Stimulated activated CD8-positive, alpha-beta memory T cell treated with anti-CD3 and anti-CD28 coated beads, Interleukin-15, amount 100 ng/mL, for 1 hour (primary cell): Measurements from ENCODE around the gene AKAP6.
"Not testable (repeated sequence)": the region's sequence is repeated elsewhere in the genome, so short reads cannot be mapped to it uniquely, and the experiment has no call there.

Source experiments
- DNase-seq: peaks from one replicate; pipeline ENCODE4 v3.0.0-alpha.2; 2020; ENCODE audit warnings: low read depth

The AKAP6 gene

GRCh38 chr14:32536175-32536574, 207.1 kb downstream of the AKAP6 start:
- no peak for DNase-seq

DNA sequence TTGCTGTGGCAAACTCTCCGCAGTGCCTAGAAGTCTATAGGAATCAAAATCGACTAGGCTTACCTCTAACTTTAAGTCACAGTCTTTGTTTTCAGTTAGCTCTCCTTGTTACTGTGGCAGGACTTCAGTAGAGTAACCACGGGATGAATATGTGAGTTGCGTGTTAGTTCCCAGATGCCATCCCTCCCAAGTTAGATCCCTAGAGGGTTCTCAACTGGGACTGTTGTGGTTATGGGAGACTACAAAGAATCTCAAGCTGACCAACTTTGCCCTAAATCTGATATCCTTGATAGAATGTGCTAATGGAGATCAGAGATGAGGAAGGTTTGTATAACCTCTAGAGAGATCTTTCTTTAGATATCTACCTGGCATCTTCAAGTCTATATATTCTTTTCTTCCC, 208.1 kb downstream of the AKAP6 start:
- no peak for DNase-seq

DNA sequence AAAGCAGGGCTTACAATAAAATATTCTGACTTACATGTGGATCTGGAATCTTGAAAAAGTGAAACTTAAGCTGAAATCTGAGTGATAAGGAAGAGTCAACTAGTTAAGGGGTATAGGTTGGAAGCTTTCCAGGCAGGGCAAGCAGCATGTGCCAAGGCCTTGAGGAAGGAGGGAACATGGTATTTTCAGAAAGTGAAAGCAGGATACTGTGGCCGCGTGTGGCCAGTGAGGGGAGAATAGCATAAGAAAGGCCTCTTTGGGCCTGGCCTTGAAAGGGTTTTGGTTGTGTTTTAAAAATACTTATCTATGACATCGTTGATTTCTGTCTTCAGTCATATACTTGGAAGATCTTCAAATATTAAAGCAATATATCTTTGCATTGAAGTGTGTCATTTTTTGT, 213.4 kb downstream of the AKAP6 start:
- no peak for DNase-seq

DNA sequence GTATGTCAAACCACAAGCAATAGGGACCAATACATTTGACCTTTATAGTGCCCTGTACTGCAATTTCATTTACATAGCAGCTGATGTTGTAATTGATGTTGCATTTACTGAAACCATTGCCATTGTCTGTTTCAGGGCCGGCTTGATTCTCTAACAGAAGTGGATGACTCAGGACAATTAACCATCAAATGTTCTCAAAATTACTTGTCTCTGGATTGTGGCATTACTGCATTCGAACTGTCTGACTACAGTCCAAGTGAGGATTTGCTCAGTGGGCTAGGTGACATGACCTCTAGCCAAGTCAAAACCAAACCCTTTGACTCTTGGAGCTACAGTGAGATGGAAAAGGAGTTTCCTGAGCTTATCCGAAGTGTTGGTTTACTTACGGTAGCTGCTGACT, 216.0 kb downstream of the AKAP6 start:
- DNase-seq, result no peak

- DNase-seq, result no peak
These were observed 216.6 kb downstream of the AKAP6 start for GRCh38 chr14:32545506-32546210.

GRCh38 chr14:32546246-32546645, 217.1 kb downstream of the AKAP6 start:
- DNase-seq, result no peak

DNA sequence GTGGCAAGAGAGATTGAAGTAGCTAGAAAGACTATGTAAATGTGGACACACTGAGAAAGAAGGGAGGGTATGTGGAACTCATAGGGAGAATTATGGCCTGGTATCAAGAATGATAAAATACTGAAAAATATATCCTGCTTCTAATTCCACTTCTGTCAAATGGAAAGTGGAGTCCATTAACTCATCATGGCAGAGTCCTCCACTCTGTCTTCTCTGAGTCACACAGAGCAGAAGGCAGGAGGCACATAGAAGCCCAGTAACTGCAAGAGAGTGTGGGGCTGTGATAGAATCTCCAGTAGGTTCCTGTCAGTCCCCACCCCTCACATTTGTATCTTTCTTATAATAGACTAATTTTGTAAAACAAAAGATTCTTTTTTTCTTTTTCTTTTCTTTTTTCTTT, 223.7 kb downstream of the AKAP6 start:
- no peak for DNase-seq

- no peak for DNase-seq
These were observed 229.9 kb downstream of the AKAP6 start for GRCh38 chr14:32559048-32559447.

DNA sequence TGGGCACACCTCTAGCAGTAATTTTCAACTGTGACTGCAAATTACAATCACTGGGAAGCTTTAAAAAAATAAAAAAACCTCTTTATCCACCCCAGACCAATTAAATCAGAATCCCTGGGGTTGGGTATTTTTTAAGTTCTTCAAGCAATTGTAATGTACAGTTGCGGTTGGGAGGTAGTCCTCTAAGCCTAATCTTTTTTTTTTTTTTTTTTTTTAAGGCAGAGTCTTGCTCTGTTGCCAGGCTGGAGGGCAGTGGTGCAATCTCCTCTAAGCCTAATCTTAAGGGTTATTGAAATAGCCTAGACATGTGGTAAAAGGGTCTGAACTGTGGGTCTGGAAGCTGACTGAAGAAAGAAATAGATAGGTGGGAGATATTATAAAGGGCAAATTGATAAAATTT, 230.5 kb downstream of the AKAP6 start:
- no peak for DNase-seq

- no peak for DNase-seq
These were observed 231.2 kb downstream of the AKAP6 start for GRCh38 chr14:32560209-32560857.

DNA sequence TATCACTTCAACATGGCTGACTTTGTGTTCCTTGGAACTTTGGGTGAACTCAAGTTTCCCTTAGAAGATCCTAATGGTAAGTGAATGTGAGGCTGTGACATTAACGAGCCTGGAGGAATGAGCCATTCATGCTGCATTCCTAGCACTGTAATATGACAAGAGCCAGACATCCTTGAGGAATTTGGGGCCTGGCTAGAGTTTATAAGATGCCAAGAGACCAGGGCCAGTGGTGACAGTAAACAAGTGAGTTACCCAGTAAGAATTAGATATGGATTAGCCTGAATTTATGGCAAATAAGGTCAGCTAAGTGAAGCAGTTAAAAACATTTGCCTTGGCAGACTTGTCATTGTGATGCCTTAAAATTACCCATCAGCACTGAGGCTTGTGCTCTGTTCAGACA, 232.4 kb downstream of the AKAP6 start:
- DNase-seq, result no peak

DNA sequence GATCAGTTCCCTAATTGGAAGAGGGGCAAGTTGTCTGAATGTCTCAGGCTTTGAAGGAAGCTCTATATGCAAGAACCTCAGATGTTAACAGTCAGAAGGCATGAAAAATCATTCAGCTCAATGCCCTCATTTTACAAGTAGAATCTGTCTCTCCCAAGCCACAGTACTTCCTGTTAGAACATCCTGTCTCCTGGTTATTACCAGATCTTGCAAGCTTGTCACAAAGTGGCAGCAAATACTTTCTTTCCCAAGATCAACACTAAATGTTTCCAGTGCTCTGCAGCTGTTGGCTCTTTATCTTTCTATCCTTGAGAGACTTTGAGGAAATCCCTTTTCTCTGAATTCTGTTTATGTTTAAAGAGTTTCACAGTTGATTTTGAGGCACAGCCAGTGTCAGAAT, 235.5 kb downstream of the AKAP6 start:
- DNase-seq, result no peak

GRCh38 chr14:32565256-32565655, 236.2 kb downstream of the AKAP6 start:
- no peak for DNase-seq

GRCh38 chr14:32567543-32568384, 238.7 kb downstream of the AKAP6 start:
- DNase-seq, result no peak

- no peak for DNase-seq
These were observed 242.5 kb downstream of the AKAP6 start for GRCh38 chr14:32571551-32571950.

- no peak for DNase-seq
These were observed 243.1 kb downstream of the AKAP6 start for GRCh38 chr14:32571995-32572866.

DNA sequence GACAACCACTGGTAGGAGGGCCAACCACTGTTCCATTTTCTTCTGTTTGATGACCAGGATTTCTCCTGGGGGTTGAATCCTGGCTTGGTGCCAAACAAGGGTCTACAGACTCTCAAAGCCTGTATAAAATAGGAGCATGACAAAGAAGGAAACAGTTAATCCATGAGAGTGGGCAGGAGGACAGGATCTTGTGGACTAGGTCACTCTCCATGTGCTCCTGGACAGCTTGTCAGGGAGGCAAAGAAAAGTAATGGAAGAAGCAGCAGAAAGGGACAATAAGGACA, 243.7 kb downstream of the AKAP6 start:
- DNase-seq, result no peak

- DNase-seq, result no peak
These were observed 245.2 kb downstream of the AKAP6 start for GRCh38 chr14:32574269-32574668.

DNA sequence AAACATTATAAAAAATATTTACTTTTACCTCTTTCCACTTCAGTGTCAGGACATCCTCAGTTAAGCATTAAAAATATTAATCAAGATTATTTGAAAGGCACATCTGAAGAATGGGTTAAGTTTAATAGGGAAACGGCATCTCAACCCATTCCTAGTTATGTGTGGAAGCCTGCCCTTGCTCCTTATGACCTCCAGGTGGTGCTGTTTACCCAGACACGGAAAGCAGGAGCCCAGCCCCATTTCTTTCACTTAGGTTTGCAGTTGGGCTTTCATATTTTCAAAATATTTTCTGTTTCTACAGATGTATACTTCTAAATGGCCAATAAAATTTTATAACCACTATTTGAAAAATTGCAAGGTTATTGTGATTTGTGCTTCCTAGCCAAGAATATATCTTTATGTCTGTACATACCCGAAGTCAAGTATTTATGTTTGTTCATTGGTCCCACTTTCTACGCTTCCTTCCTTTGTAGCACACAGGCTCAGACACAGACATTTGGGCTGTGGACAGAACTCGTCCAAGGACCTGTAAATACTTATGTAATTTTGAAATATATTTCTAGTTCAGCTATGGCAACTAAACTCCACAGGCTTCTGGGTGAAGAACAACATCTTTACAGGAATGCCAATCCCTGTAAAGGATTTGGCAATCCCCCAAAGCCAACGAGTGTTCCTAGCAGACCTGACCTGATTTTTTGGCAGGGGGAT, 247.1 kb downstream of the AKAP6 start:
- peak; percentile 2 for DNase-seq

DNA sequence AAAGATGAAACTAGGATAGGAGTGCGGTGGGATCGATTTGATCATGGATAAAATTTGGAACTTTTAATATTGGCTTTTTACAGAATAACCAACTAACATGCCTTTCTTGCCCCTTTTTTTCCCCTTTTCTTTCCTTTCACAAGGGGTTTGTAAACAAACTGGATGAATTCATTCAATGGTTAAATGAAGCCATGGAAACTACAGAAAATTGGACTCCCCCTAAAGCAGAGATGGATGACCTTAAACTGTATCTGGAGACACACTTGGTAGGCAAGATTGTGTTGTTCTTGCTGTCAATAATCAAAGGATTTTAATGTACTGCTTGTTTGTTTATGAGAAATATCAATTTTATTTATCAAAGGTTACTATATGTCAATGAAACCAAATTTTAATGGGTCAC, 247.9 kb downstream of the AKAP6 start:
- DNase-seq, result no peak

DNA sequence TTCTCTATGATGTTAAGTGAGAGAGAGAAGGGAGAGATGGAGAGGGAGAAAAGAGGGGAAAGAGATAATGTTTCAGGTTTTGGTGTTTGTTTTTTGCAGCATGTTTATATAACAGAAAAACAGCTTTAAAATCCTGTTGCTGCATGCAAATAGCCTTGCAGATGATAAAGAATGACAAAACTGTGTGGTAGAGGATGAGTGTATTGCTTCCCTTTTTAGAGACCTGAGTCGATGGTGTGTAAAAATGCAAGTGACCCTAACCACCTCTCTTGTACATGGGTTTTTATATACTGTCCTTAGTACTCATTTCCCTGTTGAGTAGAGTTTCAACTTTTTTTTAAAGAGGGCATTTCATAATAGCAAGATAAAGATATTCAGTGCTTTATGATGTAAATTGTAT, 249.1 kb downstream of the AKAP6 start:
- DNase-seq, result no peak

GRCh38 chr14:32583427-32583826, 254.3 kb downstream of the AKAP6 start:
- DNase-seq, result not testable (repeated sequence)
